Left renal pelvis (tissue), 4 donors: ENCODE measurements around the gene HSPA1A. TPM values are rescaled to one million over a fixed set of nuclear protein-coding genes. Genes with fewer than 3 reads are reported as not detected.
A peak's percentile ranks its signal among the peaks of the same experiment; 100 is the strongest.
"Not testable (repeated sequence)": the region's sequence is repeated elsewhere in the genome, so short reads cannot be mapped to it uniquely, and the experiment has no call there.

ENCODE experiments used
- DNase-seq, 4 donors: peaks; one replicate each; pipeline ENCODE4 v3.0.0-alpha.2; 2013; ENCODE audit warnings: low read depth in 4 of 4, low spot score in 3 of 4
- polyA plus RNA-seq, 4 donors: library from polyadenylated mRNA; unstranded; fragments of 120-200 nt; gene quantifications; one replicate each; pipeline ENCODE4 v1.2.1, GENCODE V29; 2013; ENCODE audit not compliant: insufficient read length in 4 of 4

Gene HSPA1A
- polyA plus RNA-seq, 4 donors = 88.1 to 159 (median 116) TPM

DNA sequence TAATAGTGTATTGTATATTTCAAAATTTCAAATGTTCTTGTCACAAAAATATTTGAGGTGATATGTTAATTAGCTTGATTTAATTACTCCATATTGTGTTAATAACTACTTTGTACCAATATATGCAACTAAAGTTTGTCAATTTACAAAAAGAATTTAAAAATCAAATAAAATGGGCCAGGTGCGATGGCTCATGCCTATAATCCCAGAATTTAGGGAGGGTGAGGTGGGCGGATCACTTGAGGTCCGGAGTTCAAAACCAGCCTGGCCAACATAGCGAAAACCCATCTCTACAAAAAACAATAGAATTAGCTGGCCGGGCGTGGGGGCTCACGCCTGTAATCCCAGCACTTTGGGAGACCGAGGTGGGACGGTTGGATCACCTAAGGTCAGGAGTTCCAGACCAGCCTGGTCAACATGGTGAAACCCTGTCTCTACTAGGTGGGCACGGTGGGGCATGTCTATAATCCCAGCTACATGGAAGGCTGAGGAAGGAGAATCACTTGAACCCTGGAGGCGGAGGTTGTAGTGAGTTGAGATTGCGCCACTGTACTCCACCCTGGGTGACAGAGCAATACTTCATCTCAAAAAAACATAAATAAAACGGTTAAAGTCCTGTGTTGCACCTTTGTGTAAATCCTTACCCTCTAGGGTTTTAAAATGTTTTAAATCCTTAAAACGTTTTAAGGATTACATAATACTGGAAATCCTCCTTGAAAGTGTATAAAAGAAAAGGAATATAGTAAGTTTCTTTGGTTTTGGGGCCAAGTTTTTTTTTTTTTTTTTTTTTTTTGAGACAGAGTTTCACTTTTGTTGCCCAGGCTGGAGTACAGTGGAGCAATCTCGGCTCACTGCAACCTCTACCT is 16.2 kb downstream of the HSPA1A start:
- no peak for DNase-seq

DNA sequence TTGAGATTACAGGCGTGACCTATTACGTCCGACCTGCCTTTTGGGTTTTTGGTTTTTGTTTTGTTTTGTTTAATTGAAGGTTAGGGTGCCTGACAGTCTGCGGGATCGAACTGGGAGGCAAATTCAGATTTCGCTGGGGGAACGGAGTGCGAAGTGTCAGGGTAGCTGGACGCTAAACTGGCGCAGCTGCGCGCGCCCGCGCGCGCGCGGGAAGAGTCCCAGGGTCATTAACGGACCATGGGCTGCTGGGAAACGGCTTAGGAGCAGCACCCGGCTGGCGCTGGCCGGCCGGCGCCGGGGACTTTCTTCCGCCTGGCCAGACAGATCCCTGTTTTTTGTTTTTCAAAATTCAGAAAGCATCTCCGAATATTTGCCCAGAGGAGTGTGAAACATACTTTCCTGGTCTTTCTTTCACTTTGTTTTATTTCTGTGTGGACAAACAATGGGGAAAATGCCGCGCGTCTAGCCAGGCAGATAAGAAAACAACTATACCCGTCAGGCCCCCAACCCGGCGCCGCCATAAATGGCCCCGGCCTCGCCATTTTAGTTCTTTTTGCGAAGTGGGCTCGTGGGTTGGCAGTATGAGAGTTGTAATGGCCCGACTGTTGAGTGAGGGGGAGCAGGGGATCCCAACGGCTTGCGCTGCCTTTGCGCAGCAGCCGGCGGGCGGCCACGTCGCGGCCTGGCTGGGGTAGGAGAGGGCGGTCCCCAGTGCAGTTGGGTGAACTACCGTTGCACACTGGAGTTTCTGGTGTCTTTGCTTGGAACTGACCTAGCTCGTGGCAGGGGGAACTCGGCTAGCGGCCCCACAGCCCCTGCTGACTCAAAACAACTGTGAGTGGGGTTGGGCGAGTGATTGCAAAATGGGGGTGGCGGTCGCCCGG is 19.3 kb downstream of the HSPA1A start:
- peak; percentile 82 to 86 (median 86) for DNase-seq

DNA sequence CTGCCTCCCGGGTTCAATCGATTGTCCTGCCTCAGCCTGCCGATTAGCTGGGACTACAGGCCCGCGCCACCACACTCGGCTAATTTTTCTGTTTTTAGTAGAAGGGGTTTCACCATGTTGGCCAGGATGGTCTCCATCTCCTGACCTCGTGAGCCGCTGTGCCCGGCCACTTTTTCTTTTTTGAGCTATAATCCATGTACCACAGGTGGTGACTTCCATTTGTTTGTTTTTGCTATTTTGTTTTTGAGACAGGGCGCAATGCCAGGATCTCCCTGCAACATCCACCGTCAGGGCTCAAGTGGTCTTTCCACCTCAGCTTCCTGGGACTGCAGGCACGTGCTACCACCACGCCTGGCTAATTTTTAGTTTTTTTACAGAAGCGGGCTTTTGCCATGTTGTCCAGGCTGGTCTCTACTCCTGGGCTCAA is 20.7 kb downstream of the HSPA1A start:
- DNase-seq = no peak

DNA sequence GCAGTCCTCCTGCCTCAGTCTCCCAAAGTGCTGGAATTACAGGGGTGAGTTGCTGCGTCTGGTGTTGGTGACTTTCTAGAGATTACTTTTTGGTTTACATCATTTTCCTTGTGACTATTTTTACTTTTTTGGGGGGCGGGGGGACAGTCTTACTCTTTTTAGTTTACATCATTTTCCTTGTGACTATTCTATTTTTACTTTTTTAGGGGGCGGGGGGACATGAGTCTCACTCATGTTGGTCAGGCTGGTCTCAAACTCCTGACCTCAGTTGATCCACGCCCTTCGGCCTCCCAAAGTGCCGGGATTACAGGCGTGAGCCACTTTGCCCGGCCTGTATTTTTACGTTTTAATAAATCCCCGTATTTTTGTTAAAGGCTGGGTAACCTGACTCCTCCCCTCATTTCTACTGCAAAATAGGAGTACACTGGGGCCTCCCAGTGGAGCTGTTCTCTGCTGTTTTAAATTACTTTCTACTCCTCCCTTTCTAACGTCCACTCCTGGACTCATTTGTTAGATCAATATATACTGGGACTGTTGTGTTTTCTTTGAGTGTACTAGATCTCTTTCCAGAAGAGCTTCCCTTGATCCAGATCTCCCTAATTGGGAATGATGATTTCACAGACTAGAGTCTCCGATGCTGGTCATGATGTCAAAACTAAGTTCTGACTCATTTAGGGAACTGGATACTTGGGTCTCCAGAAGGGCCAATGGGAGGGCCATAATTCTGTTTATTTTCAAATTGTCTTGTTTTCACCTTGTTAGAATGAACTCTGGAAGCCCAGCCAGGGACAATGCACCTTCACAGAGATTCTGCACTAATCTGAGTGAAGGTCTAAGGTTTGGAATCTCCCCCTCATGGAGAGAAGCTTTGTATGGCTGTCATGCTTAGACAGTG is 21.4 kb downstream of the HSPA1A start:
- no peak for DNase-seq

DNA sequence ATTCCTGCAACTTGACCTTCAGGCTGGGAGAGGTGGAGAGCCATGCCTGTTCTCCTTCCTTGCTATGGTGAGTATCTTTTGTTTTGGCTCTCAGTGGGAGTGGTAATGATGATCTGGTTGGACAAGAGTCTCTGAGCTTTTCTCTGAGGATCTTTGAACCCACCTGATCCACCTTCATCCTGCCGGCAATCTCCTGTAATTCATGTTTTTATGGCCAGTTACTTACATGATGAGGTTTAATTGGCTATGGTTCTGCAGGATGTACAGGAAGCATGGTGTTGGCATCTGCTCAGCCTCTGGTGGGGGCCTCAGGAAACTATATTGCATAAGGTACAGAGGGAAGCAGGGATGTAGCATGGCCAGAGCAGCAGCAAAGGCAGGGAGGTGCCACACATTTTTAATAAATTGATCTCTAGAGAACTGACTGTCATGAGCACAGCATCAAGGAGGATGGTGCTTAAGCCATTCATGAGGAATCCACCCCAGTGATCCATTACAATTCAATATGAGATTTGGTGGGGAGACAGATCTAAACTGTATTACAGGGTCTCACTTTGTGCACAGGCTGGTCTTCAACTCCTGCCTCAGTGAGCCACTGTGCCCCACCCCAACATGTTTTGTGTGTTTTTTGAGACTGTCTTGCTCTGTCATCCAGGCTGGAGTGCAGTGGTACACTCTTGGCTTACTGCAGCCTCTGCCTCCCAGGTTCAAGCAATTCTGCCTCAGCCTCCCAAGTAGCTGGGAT is 22.2 kb downstream of the HSPA1A start:
- no peak for DNase-seq

DNA sequence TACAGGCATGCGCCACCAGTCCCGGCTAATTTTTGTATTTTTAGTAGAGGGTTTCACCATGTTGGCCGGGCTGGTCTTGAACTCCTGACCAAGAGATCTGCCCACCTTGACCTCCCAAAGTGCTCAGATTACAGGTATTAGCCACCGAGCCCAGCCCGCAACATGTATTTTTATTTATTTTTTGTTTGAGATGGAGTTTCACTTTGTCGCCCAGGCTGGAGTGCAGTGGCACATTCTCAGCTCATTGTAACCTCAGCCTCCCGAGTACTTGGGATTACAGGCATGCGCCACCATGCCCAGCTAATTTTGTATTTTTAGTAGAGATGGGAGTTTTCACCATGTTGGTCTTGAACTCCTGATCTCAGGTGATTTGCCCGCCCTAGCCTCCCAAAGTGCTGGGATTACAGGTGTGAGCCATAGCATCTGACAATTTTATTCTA is 22.8 kb downstream of the HSPA1A start:
- DNase-seq = not testable (repeated sequence)

DNA sequence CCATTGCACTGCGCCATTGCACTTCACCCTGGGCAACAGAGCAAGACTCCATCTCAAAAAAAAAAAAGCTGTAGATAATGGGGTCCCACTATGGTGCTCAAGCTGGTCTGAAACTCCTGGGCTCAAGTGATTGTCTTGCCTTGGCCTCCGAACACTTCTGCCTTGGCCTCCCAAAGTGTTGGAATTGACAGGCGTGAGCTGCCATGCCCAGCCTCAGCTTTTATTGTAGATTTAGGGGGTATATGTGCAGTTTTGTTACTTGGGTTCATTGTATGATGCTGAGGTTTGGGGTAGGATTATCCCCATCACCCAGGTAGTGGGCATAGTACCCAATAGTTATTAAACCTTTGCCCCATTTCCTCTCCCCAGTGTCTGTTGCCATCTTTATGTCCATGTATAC is 23.6 kb downstream of the HSPA1A start:
- no peak for DNase-seq

DNA sequence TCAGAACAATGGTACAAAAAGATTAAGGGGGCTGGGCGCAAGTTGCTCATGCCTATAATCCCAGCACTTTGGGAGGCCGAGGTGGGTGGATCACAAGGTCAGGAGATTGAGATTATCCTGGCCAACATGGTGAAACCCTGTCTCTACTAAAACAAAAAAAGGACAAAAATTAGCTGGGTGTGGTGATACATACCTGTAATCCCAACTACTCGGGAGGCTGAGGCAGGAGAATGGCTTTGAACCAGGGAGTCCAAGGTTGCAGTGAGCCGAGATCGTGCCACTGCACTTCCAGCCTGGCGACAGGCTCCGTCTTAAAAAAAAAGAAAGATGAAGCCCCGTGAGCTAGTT is 24.4 kb downstream of the HSPA1A start:
- not testable (repeated sequence) for DNase-seq

DNA sequence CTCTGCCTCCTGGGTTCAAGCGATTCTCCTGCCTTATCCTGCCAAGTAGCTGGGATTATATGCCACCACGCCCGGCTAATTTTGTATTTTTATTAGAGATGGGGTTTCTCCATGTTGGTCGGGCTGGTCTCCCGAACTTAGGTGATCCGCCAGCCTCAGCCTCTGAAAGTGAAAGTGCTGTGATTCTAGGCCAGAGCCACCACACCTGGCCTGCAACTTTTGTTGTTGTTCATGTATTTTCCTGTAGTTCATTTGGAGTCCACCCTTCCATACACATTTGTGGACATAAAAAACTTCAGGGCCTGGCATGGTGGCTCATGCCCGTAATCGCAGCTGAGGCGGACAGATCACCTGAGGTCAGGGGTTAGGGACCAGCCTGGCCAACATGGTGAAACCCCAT is 26.7 kb downstream of the HSPA1A start:
- no peak for DNase-seq

DNA sequence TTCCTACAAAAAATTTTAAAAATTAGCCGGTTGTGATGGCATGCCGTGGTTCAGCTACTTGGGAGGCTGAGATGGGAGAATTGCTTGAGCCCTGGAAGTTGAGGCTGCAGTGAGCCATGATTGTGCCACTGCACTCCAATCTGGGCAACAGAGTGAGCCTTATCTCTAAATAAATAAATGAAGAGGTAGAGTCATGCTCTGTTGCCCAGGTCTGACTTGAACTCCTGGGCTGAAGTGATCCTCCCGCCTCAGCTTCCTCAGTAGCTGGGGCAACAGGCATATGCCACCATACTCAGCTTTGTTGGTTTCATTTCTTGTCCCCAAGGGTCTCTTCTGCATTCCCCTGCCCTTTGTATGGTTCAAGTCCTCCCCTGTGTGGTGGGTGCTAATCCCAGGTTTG is 29.2 kb downstream of the HSPA1A start:
- DNase-seq = no peak

DNA sequence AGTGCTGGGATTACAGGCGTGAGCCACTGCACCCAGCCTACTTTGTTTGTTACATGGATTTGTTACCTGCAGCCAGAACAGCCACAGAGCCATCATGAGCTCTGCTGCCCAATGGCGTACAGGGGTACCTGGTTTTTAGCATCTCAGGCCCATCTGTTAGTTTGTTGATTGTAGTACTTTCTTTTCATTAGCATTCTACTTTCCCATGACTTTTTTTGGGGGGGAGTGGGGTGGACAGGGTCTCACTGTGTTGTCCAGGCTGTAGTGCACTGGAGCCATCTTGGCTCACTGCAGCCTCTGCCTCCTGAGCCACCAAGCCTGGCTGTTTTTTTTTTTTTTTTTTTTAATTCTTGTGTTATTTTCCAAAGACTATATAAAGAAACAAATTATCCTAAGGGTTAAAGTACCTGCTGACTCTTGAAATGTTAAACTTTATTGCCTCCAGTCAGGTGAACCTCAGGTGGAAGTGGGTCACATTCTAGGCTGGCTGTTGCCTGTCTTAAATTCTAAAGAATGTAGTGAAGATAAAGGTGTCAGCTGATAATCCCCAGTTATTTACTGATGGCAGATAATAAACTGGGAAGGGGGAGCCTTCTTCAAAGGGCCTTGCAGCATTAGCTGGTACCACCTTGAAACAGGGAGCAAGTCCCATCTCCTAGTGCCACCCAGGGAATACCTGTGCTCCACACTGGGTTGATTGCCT is 32.1 kb downstream of the HSPA1A start:
- DNase-seq = no peak

DNA sequence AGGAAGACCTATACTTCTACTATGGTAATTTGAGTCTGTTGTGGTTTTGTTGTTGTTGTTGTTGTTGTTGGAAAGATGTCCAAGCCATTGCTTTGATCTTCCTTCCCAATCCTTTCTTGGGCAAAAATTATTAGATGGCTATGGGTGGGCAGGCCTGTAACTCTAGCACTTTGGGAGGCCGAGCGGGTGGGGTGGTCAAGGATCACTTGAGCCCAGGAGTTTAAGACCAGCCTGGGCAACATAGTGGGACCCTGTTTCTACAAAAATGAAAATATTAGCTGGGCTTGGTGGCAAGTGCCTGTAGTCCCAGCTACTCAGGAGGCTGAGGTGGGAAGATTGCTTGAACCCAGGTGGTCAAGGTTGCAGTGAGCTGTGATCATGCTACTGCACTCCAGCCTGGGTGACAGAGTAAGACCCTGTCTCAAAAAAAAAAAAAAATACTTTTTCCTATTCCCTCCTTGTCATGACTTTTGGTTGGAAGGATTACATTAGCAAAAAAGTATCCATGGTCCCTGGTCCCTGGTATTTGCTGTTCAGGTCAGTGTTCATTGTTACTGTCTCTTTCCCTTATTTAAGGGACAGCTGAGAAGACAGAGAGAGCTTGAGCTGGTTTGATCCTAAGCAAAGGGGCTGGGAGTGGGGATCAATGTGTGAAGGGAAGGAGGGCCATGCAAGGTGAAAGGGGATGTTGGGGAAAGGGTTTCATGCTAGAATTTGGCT is 35.6 kb downstream of the HSPA1A start:
- no peak for DNase-seq

DNA sequence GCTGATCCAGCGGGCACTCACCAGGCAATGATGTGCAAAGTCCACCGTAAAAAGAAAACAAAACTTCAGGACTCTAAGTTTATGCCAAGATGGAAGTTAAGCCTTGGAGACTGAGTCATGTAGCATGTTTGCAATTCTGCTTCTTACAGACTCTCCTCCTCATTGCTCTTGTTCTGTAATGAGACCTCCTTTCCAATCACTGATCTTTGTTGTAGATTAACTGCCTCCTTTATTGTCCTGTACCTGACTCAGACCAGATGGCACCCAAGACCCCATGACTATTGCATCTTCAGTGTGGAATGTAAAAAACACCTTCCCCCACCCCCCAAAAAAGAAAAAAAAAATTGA is 36.1 kb downstream of the HSPA1A start:
- no peak for DNase-seq

DNA sequence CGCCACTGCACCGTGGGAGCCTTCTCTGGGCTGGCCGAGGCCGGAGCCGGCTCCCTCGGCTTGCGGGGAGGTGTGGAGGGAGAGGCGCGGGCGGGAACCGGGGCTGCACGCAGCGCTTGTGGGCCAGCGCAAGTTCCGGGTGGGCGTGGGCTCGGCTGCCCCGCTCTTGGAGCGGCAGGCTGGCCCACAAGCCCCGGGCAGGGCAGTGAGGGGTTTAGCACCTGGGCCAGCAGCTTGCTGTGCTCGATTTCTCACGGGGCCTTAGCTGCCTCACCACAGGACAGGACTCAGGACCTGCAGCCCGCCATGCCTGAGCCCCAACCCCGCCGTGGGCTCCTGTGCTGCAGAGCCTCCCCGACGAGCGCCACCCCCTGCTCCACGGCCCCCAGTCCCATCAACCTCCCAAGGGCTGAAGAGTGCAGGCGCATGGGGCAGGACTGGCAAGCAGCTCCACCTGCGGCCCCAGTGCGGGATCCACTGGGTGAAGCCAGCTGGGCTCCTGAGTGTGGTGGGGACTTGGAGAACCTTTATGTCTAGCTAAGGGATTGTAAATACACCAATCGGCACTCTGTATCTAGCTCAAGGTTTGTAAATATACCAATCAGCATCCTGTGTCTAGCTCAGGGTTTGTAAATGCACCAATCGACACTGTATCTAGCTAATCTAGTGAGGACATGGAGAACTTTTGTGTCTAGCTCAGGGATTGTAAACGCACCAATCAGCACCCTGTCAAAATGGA is 36.8 kb downstream of the HSPA1A start:
- DNase-seq = not testable (repeated sequence)

DNA sequence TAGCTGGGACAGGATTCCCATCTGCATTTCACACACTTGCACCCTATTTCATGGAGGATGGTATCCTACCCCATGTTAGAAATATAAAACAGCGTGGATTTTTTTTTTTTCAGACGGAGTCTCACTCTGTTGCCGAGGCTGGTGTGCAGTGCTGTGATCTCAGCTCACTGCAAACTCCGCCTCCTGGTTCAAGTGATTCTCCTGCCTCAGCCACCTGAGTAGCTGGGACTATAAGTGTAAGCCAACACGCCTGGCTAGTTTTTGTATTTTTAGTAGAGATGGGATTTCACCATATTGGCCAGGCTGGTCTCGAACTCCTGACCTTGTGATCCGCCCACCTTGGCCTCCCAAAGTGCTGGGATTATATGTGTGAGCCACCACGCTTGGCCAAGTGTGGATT is 42.4 kb downstream of the HSPA1A start:
- DNase-seq = not testable (repeated sequence)

DNA sequence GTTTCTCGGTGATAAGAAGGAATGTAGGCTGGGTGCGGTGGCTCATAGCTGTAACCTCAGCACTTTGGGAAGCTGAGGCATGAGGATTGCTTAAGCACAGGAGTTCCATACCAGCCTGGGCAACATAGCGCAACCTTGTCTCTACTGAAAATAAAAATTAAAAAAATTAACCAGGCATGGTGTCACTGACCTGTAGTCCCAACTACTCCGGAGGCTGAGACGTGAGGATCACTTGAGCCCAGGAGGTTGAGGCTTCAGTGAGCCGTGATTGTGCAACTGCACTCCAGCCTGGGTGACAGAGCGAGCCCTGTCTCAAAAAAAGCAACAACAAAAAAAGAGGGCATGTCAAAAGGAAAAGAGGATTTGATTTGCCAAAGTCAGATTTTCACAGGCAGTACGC is 43.4 kb downstream of the HSPA1A start:
- no peak for DNase-seq

DNA sequence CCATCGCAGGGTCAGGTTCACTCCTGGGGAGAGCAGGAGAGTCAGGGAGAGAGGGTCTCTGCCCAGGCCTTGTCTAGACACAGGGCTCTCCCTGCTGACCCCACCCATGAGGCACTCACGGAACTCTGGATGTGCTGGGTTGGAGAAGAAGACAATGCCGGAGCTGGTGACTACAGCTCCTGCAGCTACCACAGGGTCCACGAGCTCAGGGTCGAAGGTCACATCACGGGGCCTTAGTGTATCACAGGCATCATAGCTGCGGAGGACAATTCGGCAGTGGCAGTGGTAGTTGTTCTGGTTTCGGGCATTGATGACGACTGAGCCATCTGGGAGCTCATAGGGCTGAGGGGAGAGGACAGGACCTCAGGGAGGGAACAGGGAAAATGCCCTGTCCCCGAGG is 44.6 kb downstream of the HSPA1A start:
- no peak for DNase-seq

DNA sequence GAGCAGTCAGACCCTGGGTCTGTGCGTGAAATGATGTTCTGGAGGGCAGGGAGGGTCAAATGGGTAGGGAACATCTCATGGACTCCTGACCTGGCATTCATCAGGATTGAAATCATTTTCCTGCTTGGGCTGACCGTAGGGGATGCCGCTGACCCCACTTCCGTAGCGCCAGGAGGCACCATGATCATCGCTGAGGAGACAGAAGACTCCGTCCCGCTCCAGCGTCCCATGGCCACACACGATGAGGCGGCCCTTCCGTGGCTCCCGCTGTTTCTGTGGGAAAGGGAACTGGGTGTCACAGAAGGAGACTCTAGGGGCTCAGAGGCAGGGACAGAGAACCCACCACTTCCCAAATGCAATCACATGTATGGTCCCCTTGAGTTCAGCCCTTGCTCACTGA is 45.0 kb downstream of the HSPA1A start:
- DNase-seq = no peak
